HG03135 (cell line): ENCODE measurements around the gene ASXL2.
A peak's percentile ranks its signal among the peaks of the same experiment; 100 is the strongest.
"Not testable (repeated sequence)": the region's sequence is repeated elsewhere in the genome, so short reads cannot be mapped to it uniquely, and the experiment has no call there.

ENCODE experiments used
- ATAC-seq: cut with Tn5 transposase; IDR thresholded peaks from one replicate; pipeline ENCODE4 v1.9.1; 2021; ENCODE audit warnings: mild to moderate bottlenecking, moderate library complexity; ENCODE audit not compliant: unreplicated experiment

Gene ASXL2

DNA sequence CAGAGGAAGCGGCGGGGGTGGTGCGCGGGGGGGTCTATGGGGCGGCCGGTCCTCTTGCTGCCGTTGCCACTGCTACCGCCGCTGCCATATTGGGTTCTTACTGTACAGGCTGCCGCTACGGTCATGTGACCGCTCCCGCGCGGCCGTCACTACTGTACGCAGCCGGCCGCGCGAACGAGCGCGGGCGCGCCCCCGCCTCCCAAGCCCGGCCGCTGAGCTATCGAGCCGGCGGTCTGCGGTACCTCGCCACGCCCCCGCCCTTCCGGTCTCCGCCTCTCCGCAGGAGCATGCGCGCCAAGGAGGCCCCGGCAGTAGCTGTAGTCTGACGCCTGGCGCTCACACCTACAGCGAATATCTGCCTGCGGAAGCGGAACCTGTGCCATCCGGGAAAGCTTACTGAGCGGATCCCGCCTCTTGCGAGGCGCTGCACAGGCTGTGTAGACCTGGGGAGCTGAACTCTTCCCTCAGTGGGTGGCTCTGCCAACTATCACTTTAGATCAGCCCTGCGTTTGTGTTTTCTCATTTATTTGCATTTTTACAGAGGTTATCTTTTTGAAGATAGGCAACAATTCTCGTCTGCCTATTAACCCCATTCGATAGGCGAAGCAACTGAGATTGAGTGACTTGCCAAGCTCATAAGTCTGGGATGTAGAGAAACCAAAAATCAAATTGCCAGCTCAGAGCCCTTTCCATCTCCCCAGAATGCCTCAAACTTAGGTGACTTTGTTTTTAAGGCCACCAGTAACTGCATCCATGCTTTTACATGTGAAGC lies at the start of gene ASXL2:
Gene ASXL2, minus strand, starts transcription at position 127 of the 772 bp plus-strand sequence. CDS start 265 bp downstream, outside the sequence.
- ATAC-seq = peak; percentile 86

DNA sequence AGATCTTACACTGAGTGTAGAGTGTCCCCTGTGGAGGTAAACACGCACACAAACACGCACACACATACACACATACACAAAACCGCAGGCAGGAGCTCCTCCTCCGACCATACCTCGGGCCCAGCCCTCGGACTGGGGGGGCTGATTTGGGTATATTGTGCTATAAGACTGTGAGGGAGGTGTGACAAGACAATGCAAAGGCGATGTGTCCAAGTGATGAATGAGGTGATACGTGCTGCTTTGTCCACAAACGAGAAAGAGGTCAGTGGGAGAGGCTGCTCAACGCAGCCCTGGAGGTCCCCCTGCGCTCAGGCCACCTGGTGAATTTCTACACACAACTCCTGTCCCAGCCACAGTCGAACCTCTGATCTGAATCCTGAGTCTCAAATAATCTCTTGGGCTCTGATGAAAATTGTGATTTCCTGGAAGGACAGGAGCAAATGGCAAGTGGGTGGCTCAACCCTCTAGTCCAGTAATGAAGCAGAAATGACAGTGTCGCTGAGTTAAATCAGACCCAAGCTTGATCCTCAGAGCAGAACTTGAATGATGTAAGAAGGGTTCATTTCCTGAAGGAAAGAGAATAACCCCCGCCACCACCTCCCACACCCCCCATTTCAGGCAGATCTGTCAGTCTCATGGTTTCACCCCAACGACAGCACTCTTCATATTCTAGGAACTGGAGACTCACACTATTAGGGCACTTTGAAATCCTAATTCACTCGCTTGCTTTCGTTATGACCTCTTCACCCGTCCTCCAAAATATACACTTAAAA lies 48.9 kb upstream of the ASXL2 start:
- no peak for ATAC-seq

DNA sequence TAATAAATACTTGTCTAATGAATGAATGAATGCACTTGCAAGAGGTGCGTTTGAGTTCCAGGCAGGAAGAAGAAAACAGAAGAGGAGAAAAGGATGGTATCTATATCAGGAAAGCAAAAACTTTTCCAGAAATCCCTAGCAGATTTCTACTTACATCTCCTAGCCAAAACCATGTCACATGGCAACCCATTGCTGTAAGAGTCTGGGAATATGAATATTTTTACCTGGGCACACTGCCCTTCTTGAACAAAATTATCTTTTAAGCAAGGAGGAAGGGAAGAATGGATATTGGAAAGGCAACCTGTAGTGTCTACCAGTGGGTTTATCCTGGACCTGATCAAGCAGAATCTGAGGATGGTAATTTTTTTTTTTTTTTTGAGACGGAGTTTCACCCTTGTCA lies 44.2 kb upstream of the ASXL2 start:
- ATAC-seq = no peak

DNA sequence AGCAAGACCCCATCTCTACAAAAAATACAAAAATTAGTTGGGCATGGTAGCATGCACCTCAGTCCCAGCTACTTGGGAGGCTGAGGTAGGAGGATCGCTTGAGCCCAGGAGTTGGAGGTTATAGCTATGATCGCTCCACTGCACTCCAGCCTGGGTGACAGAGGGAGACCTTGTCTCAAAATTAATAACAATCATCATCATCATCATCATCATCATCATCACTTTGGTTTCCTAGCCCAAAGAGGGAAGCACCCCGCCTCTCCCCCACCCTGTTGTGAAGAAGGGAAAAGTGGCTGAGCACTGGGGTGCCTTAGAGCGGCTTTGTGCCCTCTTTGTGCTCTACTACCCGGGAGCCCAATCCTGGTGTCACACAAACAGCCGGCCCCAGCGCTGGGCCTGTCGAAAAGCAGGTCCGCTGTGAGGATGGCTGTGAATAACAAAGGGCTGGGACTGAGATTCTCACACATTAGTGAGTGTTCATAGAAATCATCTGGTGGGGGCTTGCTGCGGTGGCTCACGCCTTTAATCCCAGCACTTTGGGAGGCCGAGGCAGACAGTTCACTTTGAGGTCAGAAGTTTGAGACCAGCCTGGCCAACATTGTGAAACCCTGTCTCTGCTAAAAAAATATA lies 42.6 kb upstream of the ASXL2 start:
- no peak for ATAC-seq

DNA sequence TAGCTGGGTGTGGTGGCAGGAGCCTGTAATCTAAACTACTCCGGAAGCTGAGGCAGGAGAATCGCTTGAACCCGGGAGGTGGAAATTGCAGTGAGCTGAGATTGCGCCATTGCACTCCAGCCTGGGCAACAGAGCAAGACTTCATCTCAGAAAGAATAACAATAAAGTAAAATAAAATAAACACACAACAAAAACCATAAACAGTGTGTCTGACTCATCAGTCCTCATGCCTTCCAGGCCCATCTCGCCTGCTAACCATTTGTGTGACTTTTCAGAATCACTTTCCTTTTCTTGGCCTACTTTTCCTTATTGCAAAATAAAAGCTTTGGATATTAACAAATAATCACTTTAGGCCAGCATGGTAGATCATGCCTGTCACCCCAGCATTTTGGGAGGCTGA lies 42.0 kb upstream of the ASXL2 start:
- no peak for ATAC-seq

DNA sequence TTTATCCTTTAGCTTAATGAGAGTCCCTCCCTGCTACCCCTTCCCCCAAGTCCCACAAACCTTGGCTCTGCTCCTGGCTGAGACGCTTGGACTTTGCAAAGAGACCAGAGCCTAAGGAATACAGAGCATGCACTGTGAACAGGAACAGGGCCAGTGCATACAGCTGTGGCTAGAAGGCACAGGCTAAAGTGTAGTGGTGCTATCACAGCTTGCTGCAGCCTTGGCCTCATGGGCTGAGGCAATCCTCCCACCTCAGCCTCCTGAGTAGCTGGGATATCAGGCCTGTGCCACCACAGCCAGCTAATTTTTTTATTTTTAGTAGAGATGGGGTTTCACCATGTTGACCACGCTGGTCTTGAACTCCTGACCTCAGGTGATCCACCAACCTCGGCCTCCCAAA lies 39.5 kb upstream of the ASXL2 start:
- ATAC-seq = no peak

DNA sequence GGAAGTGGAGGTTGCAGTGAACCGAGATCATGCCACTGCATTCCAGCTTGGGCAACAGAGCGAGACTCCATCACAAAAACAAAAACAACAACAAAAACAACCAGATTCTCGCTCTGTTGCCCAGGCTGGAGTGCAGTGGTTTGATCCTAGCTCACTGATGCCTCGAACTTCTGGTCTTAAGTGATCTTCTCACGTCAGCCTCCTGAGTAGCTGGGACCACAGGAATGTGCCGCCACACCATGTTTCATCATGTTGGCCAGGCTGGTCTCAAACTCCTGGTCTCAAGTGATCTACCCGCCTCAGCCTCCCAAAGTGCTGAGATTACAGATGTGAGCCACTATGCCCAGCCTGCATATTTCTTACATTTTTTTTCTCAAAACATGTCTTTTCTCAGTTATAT lies 39.1 kb upstream of the ASXL2 start:
- not testable (repeated sequence) for ATAC-seq

DNA sequence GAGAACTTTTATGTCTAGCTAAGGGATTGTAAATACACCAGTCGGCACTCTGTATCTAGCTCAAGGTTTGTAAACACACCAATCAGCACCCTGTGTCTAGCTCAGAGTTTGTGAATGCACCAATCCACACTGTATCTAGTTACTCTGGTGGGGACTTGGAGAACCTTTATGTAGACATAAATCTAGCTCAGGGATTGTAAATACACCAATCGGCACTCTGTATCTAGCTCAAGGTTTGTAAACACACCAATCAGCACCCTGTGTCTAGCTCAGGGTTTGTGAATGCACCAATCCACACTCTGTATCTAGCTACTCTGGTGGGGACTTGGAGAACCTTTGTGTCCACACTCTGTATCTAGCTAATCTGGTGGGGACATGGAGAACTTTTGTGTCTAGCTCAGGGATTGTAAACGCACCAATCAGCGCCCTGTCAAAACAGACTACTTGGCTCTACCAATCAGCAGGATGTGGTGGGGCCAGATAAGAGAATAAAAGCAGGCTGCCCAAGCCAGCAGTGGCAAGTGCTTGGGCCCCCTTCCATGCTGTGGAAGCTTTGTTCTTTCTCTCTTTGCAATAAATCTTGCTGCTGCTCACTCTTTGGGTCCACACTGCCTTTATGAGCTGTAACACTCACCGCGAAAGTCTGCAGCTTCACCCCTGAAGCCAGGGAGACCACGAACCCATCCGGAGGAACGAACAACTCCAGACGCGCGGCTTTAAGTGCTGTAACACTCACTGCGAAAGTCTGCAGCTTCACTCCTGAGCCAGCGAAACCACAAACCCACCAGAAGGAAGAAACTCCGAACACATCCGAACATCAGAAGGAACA lies 37.9 kb upstream of the ASXL2 start:
- ATAC-seq = not testable (repeated sequence)

DNA sequence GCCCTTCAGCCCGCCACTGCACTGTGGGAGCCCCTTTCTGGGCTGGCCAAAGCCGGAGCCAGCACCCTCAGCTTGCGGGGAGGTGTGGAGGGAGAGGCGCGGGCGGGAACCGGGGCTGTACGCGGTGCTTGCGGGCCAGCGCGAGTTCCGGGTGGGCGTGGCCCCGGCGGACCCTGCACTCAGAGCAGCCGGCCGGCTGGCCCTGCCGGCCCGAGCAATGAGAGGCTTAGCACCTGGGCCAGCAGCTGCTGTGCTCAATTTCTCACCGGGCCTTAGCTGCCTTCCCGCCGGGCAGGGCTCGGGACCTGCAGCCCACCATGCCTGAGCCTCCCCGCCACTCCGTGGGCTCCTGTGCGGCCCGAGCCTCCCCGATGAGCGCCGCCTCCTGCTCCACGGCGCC lies 37.1 kb upstream of the ASXL2 start:
- ATAC-seq = not testable (repeated sequence)

DNA sequence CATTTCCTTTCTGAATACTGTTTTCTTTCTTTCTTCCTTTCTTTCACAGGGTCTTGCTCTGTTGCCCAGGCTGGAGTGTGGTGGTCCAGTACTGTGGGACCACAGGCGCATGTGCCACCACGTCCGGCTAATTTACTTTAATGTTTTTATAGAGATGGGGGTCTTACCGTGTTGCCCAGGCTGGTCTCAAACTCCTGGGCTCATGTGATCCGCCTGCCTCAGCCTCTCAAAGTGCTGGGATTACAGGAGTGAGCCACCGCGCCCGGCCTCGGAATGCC lies 35.3 kb upstream of the ASXL2 start:
- ATAC-seq = not testable (repeated sequence)

DNA sequence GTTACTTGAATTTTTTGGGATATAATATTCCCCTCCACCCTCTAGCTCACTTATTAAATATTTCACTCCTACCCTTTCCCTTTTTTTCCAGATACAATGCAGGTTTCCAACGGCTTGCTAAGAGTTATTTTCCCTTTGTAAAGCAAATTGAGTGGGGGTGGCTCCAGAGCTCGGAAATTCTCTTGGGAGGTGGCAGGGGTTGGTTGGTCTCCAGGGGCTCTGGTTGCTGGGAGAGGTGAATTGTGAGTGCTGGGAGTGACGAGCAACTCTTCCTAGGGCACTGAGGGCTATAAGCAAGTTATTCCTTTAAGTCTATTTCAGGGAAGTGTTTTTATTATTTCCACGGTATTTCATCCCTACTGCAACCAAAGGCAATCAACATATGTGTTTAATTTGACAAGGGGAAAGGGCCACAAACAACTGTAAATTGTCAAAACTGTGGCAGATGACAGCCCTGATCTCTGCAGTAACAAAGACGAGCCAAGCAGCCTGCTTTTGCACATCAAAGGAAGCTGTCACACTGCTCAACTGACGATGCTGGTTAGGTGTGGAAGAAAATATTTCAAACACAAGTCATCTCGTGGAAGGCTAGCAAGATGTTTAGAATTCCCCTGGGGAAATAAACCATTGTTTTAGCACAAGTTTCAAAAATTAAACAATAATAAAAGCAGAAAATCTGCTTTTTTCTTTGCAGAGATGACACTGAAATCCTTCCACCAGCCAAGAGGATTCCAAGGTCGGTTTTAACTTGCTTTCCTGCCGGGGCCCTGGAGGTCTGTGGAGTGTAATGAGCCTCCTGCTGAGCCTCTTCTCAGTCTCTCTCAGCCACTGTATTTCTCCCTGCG lies 34.8 kb upstream of the ASXL2 start:
- no peak for ATAC-seq

DNA sequence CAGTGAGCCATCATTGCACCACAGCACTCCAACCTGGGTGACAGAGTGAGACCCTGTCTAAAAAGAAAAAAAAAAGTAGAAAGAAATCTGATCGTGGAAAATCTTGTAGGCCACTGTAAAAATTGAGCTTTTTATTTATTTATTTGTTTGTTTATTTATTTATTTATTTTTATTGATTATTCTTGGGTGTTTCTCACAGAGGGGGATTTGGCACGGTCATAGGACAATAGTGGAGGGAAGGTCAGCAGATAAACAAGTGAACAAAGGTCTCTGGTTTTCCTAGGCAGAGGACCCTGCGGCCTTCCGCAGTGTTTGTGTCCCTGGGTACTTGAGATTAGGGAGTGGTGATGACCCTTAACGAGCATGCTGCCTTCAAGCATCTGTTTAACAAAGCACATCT lies 31.3 kb upstream of the ASXL2 start:
- not testable (repeated sequence) for ATAC-seq

DNA sequence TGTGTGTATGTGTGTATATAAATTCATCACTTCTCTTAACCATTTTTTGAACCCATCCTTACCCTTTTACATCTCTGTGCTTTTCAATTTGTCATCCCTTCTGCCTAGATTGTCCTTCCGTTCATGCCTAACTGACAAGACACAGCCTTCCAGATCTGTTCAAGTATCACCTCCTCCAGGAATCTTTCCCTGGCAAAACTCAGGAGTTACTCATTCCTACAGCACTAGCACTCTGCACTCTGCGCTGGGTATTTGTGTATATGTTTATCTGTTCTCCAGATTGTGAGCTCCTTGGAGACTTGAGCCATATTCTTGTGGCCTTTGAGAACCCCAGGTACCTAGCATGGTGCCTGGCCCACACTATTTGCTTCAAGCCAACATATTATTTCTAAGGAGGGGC lies 26.8 kb upstream of the ASXL2 start:
- no peak for ATAC-seq

DNA sequence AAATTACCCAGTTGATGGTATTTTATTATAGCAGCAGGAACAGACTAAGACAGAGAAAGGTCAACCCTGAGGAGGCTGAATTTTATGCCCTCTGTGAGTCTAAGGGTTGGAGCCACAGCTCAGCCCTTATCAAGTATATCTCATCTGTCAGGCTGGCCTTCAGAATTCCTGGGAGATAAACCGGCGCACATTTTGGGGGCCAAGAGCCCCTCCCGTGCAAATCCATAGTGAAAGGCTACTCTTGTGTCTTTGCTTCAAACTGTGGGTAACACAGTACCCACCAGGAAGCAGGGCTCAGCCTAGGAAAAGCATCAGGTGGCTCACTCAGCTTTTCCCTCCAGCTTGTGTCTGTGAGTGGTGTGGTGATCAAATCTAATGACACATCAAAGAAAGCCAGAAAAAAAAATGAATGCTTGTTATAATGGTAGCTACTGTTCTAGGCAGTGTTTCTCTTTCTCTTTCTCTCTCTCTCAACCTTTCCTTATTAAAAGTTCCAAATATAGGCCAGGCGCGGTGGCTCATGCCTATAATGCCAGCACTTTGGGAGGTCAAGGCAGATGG lies 25.0 kb upstream of the ASXL2 start:
- no peak for ATAC-seq

DNA sequence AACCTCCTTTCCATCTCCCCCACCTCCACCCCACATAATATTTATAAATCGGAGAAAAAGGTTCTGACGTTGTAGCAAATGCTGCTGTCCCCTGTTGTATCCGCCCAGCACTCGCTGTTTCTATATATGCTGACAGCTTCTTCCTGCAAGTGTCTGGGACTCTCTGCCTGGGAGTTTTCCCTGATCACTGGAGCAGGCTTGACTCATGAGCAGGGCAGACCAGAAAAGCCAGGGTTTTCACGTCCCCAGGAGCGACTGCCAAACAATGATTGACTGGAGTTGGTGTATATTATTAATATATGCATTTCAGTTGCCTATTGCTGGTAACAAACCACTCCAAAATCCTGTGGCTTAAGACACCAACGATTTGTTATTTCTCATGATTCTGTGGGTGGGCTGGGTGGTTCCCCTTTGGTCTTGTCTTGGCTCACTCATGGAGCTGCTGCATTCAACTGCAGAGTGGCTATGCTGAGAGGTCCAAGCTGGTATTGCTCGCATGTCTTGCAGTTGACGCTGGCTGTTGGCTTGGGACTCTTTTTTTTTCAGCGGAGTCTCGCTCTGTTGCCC lies 21.2 kb upstream of the ASXL2 start:
- ATAC-seq = no peak

DNA sequence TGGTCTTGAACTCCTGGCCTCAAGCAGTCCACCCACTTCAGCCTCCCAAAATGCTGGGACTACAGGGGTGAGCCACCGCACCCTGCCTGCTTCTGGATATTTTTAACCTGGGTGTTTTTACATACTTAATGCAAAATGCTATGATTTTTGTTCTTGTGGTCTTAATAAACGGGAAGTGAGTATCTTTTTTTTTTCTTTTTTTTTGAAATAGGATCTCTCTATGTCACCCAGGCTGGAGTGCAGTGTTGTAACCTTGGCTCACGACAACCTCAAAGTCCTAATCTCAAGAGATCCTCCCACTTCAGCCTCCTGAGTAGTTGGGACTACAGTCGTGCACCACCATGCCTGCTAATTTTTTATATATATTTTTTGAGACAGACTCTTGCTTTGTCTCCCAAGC lies 19.2 kb upstream of the ASXL2 start:
- no peak for ATAC-seq

DNA sequence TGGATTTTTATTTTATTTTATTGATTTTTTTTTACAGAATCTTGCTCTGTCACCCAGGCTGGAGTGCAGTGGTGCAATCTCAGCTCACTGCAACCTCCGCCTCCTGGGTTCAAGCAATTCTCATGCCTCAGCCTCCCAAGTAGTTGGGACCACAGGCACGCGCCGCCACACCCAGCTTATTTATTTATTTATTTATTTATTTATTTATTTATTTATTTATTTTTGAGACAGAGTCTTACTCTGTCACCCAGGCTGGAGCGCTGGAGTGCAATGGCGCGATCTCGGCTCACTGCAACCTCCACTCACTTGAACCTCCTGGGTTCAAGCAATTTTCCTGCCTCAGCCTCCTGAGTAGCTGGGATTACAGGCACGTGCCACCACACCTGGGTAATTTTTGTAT lies 18.0 kb upstream of the ASXL2 start:
- ATAC-seq = not testable (repeated sequence)

DNA sequence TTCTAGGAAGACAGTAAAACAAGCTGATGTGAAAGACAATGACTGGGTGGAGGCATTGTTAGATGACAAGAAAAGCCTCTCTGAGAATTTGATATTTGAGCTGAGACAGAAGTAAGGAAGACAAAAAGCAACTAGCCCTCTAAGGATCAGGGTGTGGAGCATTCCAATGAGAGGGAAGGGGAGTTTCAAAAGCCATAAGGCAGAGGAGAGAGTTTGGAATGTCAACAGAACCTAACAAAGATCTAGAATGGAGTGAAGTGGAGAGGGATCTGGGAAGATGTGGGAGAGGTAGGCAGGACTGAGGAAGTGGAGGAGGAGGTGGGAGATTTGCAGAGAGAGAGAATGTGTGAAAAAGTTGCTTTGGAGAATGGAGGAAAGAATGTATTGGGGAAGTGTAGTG lies 17.3 kb upstream of the ASXL2 start:
- no peak for ATAC-seq

DNA sequence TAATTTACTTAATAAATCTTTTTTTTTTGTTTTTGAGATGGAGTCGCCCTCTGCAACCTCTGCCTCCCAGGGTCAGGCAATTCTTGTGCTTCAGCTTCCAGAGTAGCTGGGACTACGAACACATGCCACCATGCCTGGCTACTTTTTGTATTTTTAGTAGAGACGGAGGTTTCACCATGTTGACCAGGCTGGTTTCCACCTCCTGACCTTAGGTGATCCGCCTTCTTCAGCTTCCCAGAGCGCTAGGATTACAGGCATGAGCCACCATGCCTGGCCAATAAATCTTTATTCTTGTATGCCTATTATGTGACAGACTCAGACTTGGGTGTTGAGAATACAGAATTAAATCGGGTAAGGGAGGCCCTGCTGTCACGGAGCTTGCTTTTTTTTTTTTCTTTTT lies 16.7 kb upstream of the ASXL2 start:
- no peak for ATAC-seq
